Hepatocyte (in vitro differentiated cells): Measurements from ENCODE around the gene COL5A2. TPM values are rescaled to one million over a fixed set of nuclear protein-coding genes. Genes with fewer than 3 reads are reported as not detected.
A peak's percentile ranks its signal among the peaks of the same experiment; 100 is the strongest.

Experiments
- DNase-seq: peaks from one replicate; pipeline ENCODE4 v3.0.0-alpha.2; 2016; ENCODE audit warnings: low spot score
- H2AFZ ChIP-seq: fragments of 200-600 bp; sonication (generic); 2 replicates; pipeline ENCODE4 v1.6.0; 2016; ENCODE audit warnings: antibody characterized with exemption, mild to moderate bottlenecking
- H3K27ac ChIP-seq: fragments of 200-600 bp; sonication (generic); 2 replicates; pipeline ENCODE4 v1.5.1; 2016; ENCODE audit warnings: mild to moderate bottlenecking
- H3K27me3 ChIP-seq: fragments of 200-600 bp; sonication (generic); 2 replicates; pipeline ENCODE4 v1.6.1; 2016
- H3K36me3 ChIP-seq: fragments of 200-600 bp; sonication (generic); replicated peaks from 2 replicates; pipeline ENCODE4 v1.5.1; 2016; ENCODE audit warnings: low read depth; ENCODE audit not compliant: insufficient read depth
- H3K4me1 ChIP-seq: fragments of 200-600 bp; sonication (generic); 2 replicates; pipeline ENCODE4 v1.5.1; 2016; ENCODE audit warnings: mild to moderate bottlenecking, moderate library complexity; ENCODE audit not compliant: insufficient read depth
- H3K4me2 ChIP-seq: fragments of 200-600 bp; sonication (generic); 2 replicates; pipeline ENCODE4 v1.6.0; 2016
- H3K4me3 ChIP-seq: fragments of 200-600 bp; sonication (generic); 2 replicates; pipeline ENCODE4 v1.5.1; 2016; ENCODE audit warnings: mild to moderate bottlenecking
- H3K79me2 ChIP-seq: fragments of 200-600 bp; sonication (generic); 2 replicates; pipeline ENCODE4 v1.6.0; 2017; ENCODE audit warnings: mild to moderate bottlenecking
- H3K9me2 ChIP-seq: fragments of 200-600 bp; sonication (generic); replicated peaks from 2 replicates; pipeline ENCODE4 v1.6.0; 2017; ENCODE audit warnings: mild to moderate bottlenecking; ENCODE audit not compliant: insufficient read depth
- H3K9me3 ChIP-seq: fragments of 200-600 bp; sonication (generic); 2 replicates; pipeline ENCODE4 v1.5.1; 2016; ENCODE audit warnings: low read depth, mild to moderate bottlenecking
- H4K20me1 ChIP-seq: fragments of 200-600 bp; sonication (generic); 2 replicates; pipeline ENCODE4 v1.6.0; 2016; ENCODE audit warnings: mild to moderate bottlenecking; ENCODE audit not compliant: insufficient read depth, poor library complexity, severe bottlenecking
- CTCF ChIP-seq: fragments of 200-600 bp; sonication (generic); IDR thresholded peaks from 2 replicates; pipeline ENCODE4 v1.5.1; 2016; ENCODE audit warnings: antibody characterized with exemption, mild to moderate bottlenecking; ENCODE audit not compliant: poor library complexity
- EZH2 ChIP-seq: fragments of 200-600 bp; sonication (generic); IDR thresholded peaks from 2 replicates; pipeline ENCODE4 v1.6.1; 2016; ENCODE audit warnings: antibody characterized with exemption, mild to moderate bottlenecking, borderline replicate concordance
- EZH2phosphoT487 ChIP-seq: fragments of 200-600 bp; sonication (generic); IDR thresholded peaks from one replicate; pipeline ENCODE4 v1.6.1; 2018; ENCODE audit warnings: antibody characterized with exemption, mild to moderate bottlenecking, low read depth, moderate library complexity; ENCODE audit not compliant: unreplicated experiment, severe bottlenecking
- WGBS: methylation state at CpG from one replicate; pipeline ENCODE4 v1.1.6; 2016; ENCODE audit warnings: low lambda C conversion rate; ENCODE audit errors: missing lambda C conversion rate; 5-methylcytosine and 5-hydroxymethylcytosine counted together
- microRNA-seq: library from miRNA; unstranded; fragments of <30 nt; microRNA quantifications from one replicate; pipeline ENCODE4, GENCODE V29; 2017
- polyA plus RNA-seq: library from polyadenylated mRNA; unstranded; fragments of >200 nt; fragmentation: Nextera tagmentation; extraction: Ambion mirVana; gene quantifications from 2 replicates; pipeline ENCODE4 v1.2.1, GENCODE V29; 2016
- small RNA-seq: library from RNA; depleted of rRNA; stranded (forward); fragments of <200 nt; gene quantifications from one replicate; pipeline ENCODE3, GENCODE V24; 2014
- total RNA-seq: library from RNA; depleted of rRNA; stranded (reverse); fragments of >200 nt; gene quantifications from 2 replicates; pipeline ENCODE4 v1.2.3, GENCODE V29; 2014

COL5A2 gene
- total and polyA plus RNA-seq, 2 experiments from 2014 or later, result 137 to 406 TPM

- no peaks in the 10 kb centered on the region for H3K9me2 ChIP-seq
- WGBS, result 45% methylated on average over 5 of the region's 5 CpGs
- peak overlapping the region; percentile 98 for H3K27ac ChIP-seq
- peaks cover 4% of the 10 kb centered on the region for H4K20me1 ChIP-seq
- no peaks in the 10 kb centered on the region for H3K27me3 ChIP-seq
- peaks cover 91% of the 10 kb centered on the region for H3K79me2 ChIP-seq
- H3K4me3 ChIP-seq, result no peak overlapping the region
- H3K36me3 ChIP-seq, result no peaks in the 10 kb centered on the region
- TF ChIP-seq EZH2 (no peak), CTCF (no peak), EZH2phosphoT487 (no peak)
- DNase-seq, result peak; percentile 60
- peak overlapping the region; percentile 71 for H3K4me2 ChIP-seq
- H2AFZ ChIP-seq, result no peak overlapping the region
- peaks cover 4% of the 10 kb centered on the region for H3K4me1 ChIP-seq
- no peaks in the 10 kb centered on the region for H3K9me3 ChIP-seq
Measured at GRCh38 chr2:188984680-188985079, 194.9 kb downstream of the COL5A2 start.

GRCh38 chr2:188984065-188984491, 195.5 kb downstream of the COL5A2 start:
- H3K4me2 ChIP-seq, result peak overlapping the region; percentile 71
- peaks cover 4% of the 10 kb centered on the region for H3K4me1 ChIP-seq
- peaks cover 92% of the 10 kb centered on the region for H3K79me2 ChIP-seq
- no peaks in the 10 kb centered on the region for H3K9me2 ChIP-seq
- H3K27me3 ChIP-seq, result no peaks in the 10 kb centered on the region
- no peak overlapping the region for H2AFZ ChIP-seq
- H4K20me1 ChIP-seq, result peaks cover 4% of the 10 kb centered on the region
- no peaks in the 10 kb centered on the region for H3K36me3 ChIP-seq
- H3K9me3 ChIP-seq, result no peaks in the 10 kb centered on the region
- no peak for DNase-seq
- H3K27ac ChIP-seq, result peak overlapping the region; percentile 98
- no peak overlapping the region for H3K4me3 ChIP-seq
- TF ChIP-seq CTCF (peak; percentile 36), EZH2phosphoT487 (no peak)

GRCh38 chr2:188983427-188984064, 196.0 kb downstream of the COL5A2 start:
- H2AFZ ChIP-seq, result no peak overlapping the region
- peak overlapping the region; percentile 71 for H3K4me2 ChIP-seq
- H3K4me3 ChIP-seq, result peak overlapping the region; percentile 12
- 34% methylated on average over 4 of the region's 4 CpGs for WGBS
- peaks cover 4% of the 10 kb centered on the region for H4K20me1 ChIP-seq
- H3K27me3 ChIP-seq, result no peaks in the 10 kb centered on the region
- H3K79me2 ChIP-seq, result peaks cover 94% of the 10 kb centered on the region
- H3K4me1 ChIP-seq, result peaks cover 4% of the 10 kb centered on the region
- no peaks in the 10 kb centered on the region for H3K9me2 ChIP-seq
- no peaks in the 10 kb centered on the region for H3K9me3 ChIP-seq
- DNase-seq, result peak; percentile 31
- TF ChIP-seq CTCF (peak; percentile 36), EZH2phosphoT487 (no peak)
- H3K27ac ChIP-seq, result peak overlapping the region; percentile 98
- no peaks in the 10 kb centered on the region for H3K36me3 ChIP-seq

Small RNAs within 50 kb of the gene (microRNA-seq; reads per million reads assigned to microRNA genes)
- gene MIR3129 (8.5 reads per million, percentile 21 among the genes with 10 or more reads in this experiment), gene MIR3606 (8.5 reads per million, percentile 21 among the genes with 10 or more reads in this experiment)

Small RNAs within 50 kb of the gene (small RNA-seq; reads per million reads assigned to genes)
- gene MIR3129, result 0.96 reads per million, percentile 69 among the genes with 10 or more reads in this experiment

Other genes with a start within 250 kb of the COL5A2 start
- gene COL3A1, start 205.4 kb downstream of the COL5A2 start, total RNA-seq, result 5,479 and 8,329 TPM in 2 replicates
- gene COL3A1, start 205.4 kb downstream of the COL5A2 start, polyA plus RNA-seq, result 6,699 and 6,726 TPM in 2 replicates